HCT116 (cell line): Measurements from ENCODE around the gene IL6ST.
"Not testable (repeated sequence)": the region's sequence is repeated elsewhere in the genome, so short reads cannot be mapped to it uniquely, and the experiment has no call there.

Source experiments
- CBX3 ChIP-seq: IDR thresholded peaks from 2 replicates; pipeline ENCODE4 v1.6.1; 2012; ENCODE audit warnings: low read depth
- CTCF ChIP-seq, 3 experiments: fragments of 200-600 bp in 1 of 3; sonication (generic) in 1 of 3; IDR thresholded peaks in 2 of 3; conservative IDR thresholded peaks in 1 of 3; 2 replicates each; pipeline ENCODE4 v1.5.1; 2012 to 2017; ENCODE audit warnings: low read depth in 2 of 3, low read length in 2 of 3, antibody characterized with exemption in 1 of 3, borderline replicate concordance in 1 of 3, control low read depth in 1 of 3, mild to moderate bottlenecking in 1 of 3, mixed read lengths in 1 of 3, mixed run types in 1 of 3, moderate library complexity in 1 of 3; ENCODE audit not compliant: insufficient read depth in 1 of 3
- EZH2 ChIP-seq: fragments of 200-600 bp; sonication (generic); IDR thresholded peaks from 2 replicates; pipeline ENCODE4 v1.6.1; 2017; ENCODE audit warnings: antibody characterized with exemption, mixed run types
- EZH2phosphoT487 ChIP-seq: fragments of 200-600 bp; IDR thresholded peaks from 2 replicates; pipeline ENCODE4 v1.6.1; 2018; ENCODE audit warnings: antibody characterized with exemption, borderline replicate concordance
- MAX ChIP-seq: IDR thresholded peaks from 2 replicates; pipeline ENCODE4 v1.6.1; 2012
- POLR2A ChIP-seq: IDR thresholded peaks from 2 replicates; pipeline ENCODE4 v1.7.0; 2011; ENCODE audit warnings: borderline replicate concordance; ENCODE audit not compliant: insufficient read depth, insufficient read length; ENCODE audit errors: extremely low read depth
- POLR2AphosphoS5 ChIP-seq: IDR thresholded peaks from 2 replicates; pipeline ENCODE4 v1.6.1; 2011; ENCODE audit warnings: mild to moderate bottlenecking, low read depth, low read length, moderate library complexity
- RAD21 ChIP-seq: IDR thresholded peaks from 2 replicates; pipeline ENCODE4 v1.6.1; 2012; ENCODE audit warnings: low read depth, mild to moderate bottlenecking
- REST ChIP-seq: IDR thresholded peaks from 2 replicates; pipeline ENCODE4 v1.6.1; 2012; ENCODE audit warnings: low read depth
- YY1 ChIP-seq: IDR thresholded peaks from 2 replicates; pipeline ENCODE4 v1.6.1; 2011; ENCODE audit warnings: low read length, low read depth, moderate library complexity, mild to moderate bottlenecking; ENCODE audit not compliant: insufficient replicate concordance; ENCODE audit errors: extremely low read depth
- ZFX ChIP-seq: fragments of 450-650 bp; IDR thresholded peaks from 2 replicates; pipeline ENCODE4 v1.6.1; 2017
- ZNF274 ChIP-seq: fragments of 200-500 bp; sonication (Bioruptor generic); IDR thresholded peaks from 2 replicates; pipeline ENCODE4 v1.6.1; 2014; ENCODE audit warnings: mild to moderate bottlenecking, low read depth, low read length, inconsistent platforms

GRCh38 chr5:56013939-56014338, 19.2 kb upstream of the IL6ST start:
- not testable (repeated sequence) for TF ChIP-seq REST; CTCF (IDR thresholded peaks at IDR 0.05 in 2 of 3, conservative IDR thresholded peaks at IDR 0.05 in 1 of 3; ENCODE audit: borderline replicate concordance in 1 of 3, insufficient read depth in 1 of 3, low read depth in 2 of 3, low read length in 2 of 3); EZH2; ZNF274; POLR2AphosphoS5; POLR2A; MAX; RAD21; EZH2phosphoT487; CBX3; ZFX; YY1
